Kidney tubule cell (primary cell): ENCODE results near the gene SCAMP4.
A peak's percentile ranks its signal among the peaks of the same experiment; 100 is the strongest.

Experiments used
- DNase-seq: peaks from one replicate; pipeline ENCODE4 v3.0.0-alpha.2; 2018; ENCODE audit warnings: low spot score

The SCAMP4 gene

GRCh38 chr19:1912760-1913505 is 7.7 kb downstream of the SCAMP4 start:
- DNase-seq, result no peak

- peak; percentile 39 for DNase-seq
Measured at GRCh38 chr19:1913781-1914577, 8.8 kb downstream of the SCAMP4 start.

GRCh38 chr19:1914826-1915341 is 9.7 kb downstream of the SCAMP4 start:
- no peak for DNase-seq

- DNase-seq, result no peak
Measured at GRCh38 chr19:1917146-1917545, 11.9 kb downstream of the SCAMP4 start.

- no peak for DNase-seq
Measured at GRCh38 chr19:1917926-1918325, 12.7 kb downstream of the SCAMP4 start.

GRCh38 chr19:1918975-1919374 is 13.8 kb downstream of the SCAMP4 start:
- no peak for DNase-seq

- no peak for DNase-seq
Measured at GRCh38 chr19:1920644-1921043, 15.4 kb downstream of the SCAMP4 start.

- DNase-seq, result no peak
Measured at GRCh38 chr19:1921326-1921725, 16.1 kb downstream of the SCAMP4 start.

GRCh38 chr19:1921825-1922224 is 16.6 kb downstream of the SCAMP4 start:
- no peak for DNase-seq

GRCh38 chr19:1922803-1923202 is 17.6 kb downstream of the SCAMP4 start:
- DNase-seq, result no peak

- DNase-seq, result no peak
Measured at GRCh38 chr19:1923319-1923718, 18.1 kb downstream of the SCAMP4 start.

GRCh38 chr19:1924320-1924961 is 19.2 kb downstream of the SCAMP4 start:
- DNase-seq, result no peak

GRCh38 chr19:1925544-1925943 is 20.3 kb downstream of the SCAMP4 start:
- DNase-seq, result no peak

- DNase-seq, result peak; percentile 78
Measured at GRCh38 chr19:1929021-1929742, 24.0 kb downstream of the SCAMP4 start.

GRCh38 chr19:1931445-1931844 is 26.2 kb downstream of the SCAMP4 start:
- no peak for DNase-seq

GRCh38 chr19:1932395-1932794 is 27.2 kb downstream of the SCAMP4 start:
- no peak for DNase-seq

- no peak for DNase-seq
Measured at GRCh38 chr19:1933244-1933643, 28.0 kb downstream of the SCAMP4 start.

GRCh38 chr19:1933942-1934341 is 28.7 kb downstream of the SCAMP4 start:
- no peak for DNase-seq

GRCh38 chr19:1935484-1936208 is 30.4 kb downstream of the SCAMP4 start:
- DNase-seq, result peak; percentile 64

GRCh38 chr19:1936430-1936829 is 31.2 kb downstream of the SCAMP4 start:
- DNase-seq, result no peak

GRCh38 chr19:1936916-1937610 is 31.9 kb downstream of the SCAMP4 start:
- DNase-seq, result no peak
